Neuronal stem cell (in vitro differentiated cells): ENCODE results near the gene THSD4.

Experiments used
- DNase-seq: peaks from one replicate; pipeline ENCODE4 v3.0.0-alpha.2; 2013; ENCODE audit warnings: low spot score
- H2AFZ ChIP-seq: one replicate; pipeline ENCODE4 v1.6.1; 2013; ENCODE audit warnings: mild to moderate bottlenecking, low read length, inconsistent platforms
- H2AK5ac ChIP-seq: 2 replicates; pipeline ENCODE4 v1.6.1; 2013; ENCODE audit warnings: low read depth, mild to moderate bottlenecking, inconsistent platforms, low read length, moderate library complexity, mixed read lengths
- H2BK120ac ChIP-seq: 2 replicates; pipeline ENCODE4 v1.6.1; 2013; ENCODE audit warnings: low read depth, mild to moderate bottlenecking, inconsistent platforms, low read length, moderate library complexity, mixed read lengths
- H2BK12ac ChIP-seq: one replicate; pipeline ENCODE4 v1.6.1; 2013; ENCODE audit warnings: low read length, inconsistent platforms
- H2BK15ac ChIP-seq: 2 replicates; pipeline ENCODE4 v1.6.1; 2013; ENCODE audit warnings: mild to moderate bottlenecking, low read length, inconsistent platforms, mixed read lengths
- H2BK5ac ChIP-seq: one replicate; pipeline ENCODE4 v1.6.1; 2013; ENCODE audit warnings: inconsistent platforms, mild to moderate bottlenecking, low read length, moderate library complexity
- H3K14ac ChIP-seq: one replicate; pipeline ENCODE4 v1.6.1; 2013; ENCODE audit warnings: low read length, inconsistent platforms
- H3K18ac ChIP-seq: 2 replicates; pipeline ENCODE4 v1.6.1; 2013; ENCODE audit warnings: low read length, inconsistent platforms
- H3K23ac ChIP-seq: 2 replicates; pipeline ENCODE4 v1.6.1; 2013; ENCODE audit warnings: low read depth, mild to moderate bottlenecking, mixed read lengths, low read length, inconsistent platforms; ENCODE audit not compliant: poor library complexity
- H3K27ac ChIP-seq: replicated peaks from 3 replicates; pipeline ENCODE4 v1.5.1; 2013; ENCODE audit warnings: low read length, inconsistent platforms
- H3K27me3 ChIP-seq, 3 experiments: 2 replicates each; pipeline ENCODE4 v1.6.1; 2013; ENCODE audit warnings: low read length in 3 of 3, mild to moderate bottlenecking in 2 of 3, inconsistent platforms in 1 of 3, low read depth in 1 of 3, mixed read lengths in 1 of 3, moderate library complexity in 1 of 3; ENCODE audit not compliant: control insufficient read depth in 3 of 3, insufficient read depth in 3 of 3
- H3K36me3 ChIP-seq, 2 donors: replicated peaks in 1 of 2; 2 replicates each; pipeline ENCODE4 v1.6.1; 2013; ENCODE audit warnings: low read length in 2 of 2; ENCODE audit not compliant: control insufficient read depth in 2 of 2, insufficient read depth in 2 of 2
- H3K4ac ChIP-seq: 2 replicates; pipeline ENCODE4 v1.6.1; 2013; ENCODE audit warnings: inconsistent platforms, mild to moderate bottlenecking, low read length, moderate library complexity
- H3K4me1 ChIP-seq, 2 donors: 1 replicate in 1 of 2; 2 replicates in 1 of 2; pipeline ENCODE4 v1.6.1; 2013; ENCODE audit warnings: low read length in 2 of 2, low read depth in 1 of 2; ENCODE audit not compliant: control insufficient read depth in 2 of 2, insufficient read depth in 1 of 2
- H3K4me2 ChIP-seq: one replicate; pipeline ENCODE4 v1.6.1; 2013; ENCODE audit warnings: mild to moderate bottlenecking, low read length, inconsistent platforms; ENCODE audit not compliant: insufficient read depth, poor library complexity, severe bottlenecking
- H3K4me3 ChIP-seq, 2 donors: 2 replicates each; pipeline ENCODE4 v1.5.1; 2013; ENCODE audit warnings: low read length in 2 of 2, mild to moderate bottlenecking in 2 of 2, inconsistent platforms in 1 of 2, moderate library complexity in 1 of 2
- H3K79me1 ChIP-seq: one replicate; pipeline ENCODE4 v1.6.1; 2013; ENCODE audit warnings: low read depth, mild to moderate bottlenecking, inconsistent platforms, low read length, moderate library complexity
- H3K9ac ChIP-seq: one replicate; pipeline ENCODE4 v1.6.1; 2013; ENCODE audit warnings: mild to moderate bottlenecking, low read depth, low read length, inconsistent platforms; ENCODE audit not compliant: poor library complexity
- H3K9me3 ChIP-seq, 2 donors: replicated peaks in 1 of 2; 2 replicates each; pipeline versions ENCODE3 to v1.6.1; 2013; ENCODE audit warnings: low read length in 2 of 2, mild to moderate bottlenecking in 2 of 2, inconsistent platforms in 1 of 2, low read depth in 1 of 2, mixed read lengths in 1 of 2, moderate library complexity in 1 of 2; ENCODE audit not compliant: control insufficient read depth in 2 of 2, insufficient read depth in 1 of 2
- H4K8ac ChIP-seq: one replicate; pipeline ENCODE4 v1.6.1; 2013; ENCODE audit warnings: low read depth, mild to moderate bottlenecking, inconsistent platforms, low read length, moderate library complexity
- H4K91ac ChIP-seq: one replicate; pipeline ENCODE4 v1.6.1; 2013; ENCODE audit warnings: low read length, low read depth, mild to moderate bottlenecking, inconsistent platforms; ENCODE audit not compliant: poor library complexity
- WGBS, 2 donors: extraction: QIAGEN DNeasy Blood & Tissue Kit; methylation state at CpG; one replicate each; pipeline ENCODE4 v1.1.7; 2013; ENCODE audit warnings: missing lambda C conversion rate in 2 of 2, mixed read lengths in 1 of 2; ENCODE audit not compliant: insufficient read length in 2 of 2, insufficient replicate concordance in 1 of 2; ENCODE audit errors: extremely low coverage in 2 of 2; 5-methylcytosine and 5-hydroxymethylcytosine counted together

Gene THSD4

GRCh38 chr15:71072423-71072822, 42.8 kb upstream of the THSD4 start:
- H3K27me3 ChIP-seq = no peaks in the 10 kb centered on the region
- no peak overlapping the region for H4K8ac ChIP-seq
- no peak overlapping the region for H3K14ac ChIP-seq
- H2BK15ac ChIP-seq = no peak overlapping the region
- no peak overlapping the region for H2BK12ac ChIP-seq
- H2BK120ac ChIP-seq = no peak overlapping the region
- H3K9ac ChIP-seq = no peak overlapping the region
- no peak overlapping the region for H3K27ac ChIP-seq
- no peak overlapping the region for H2AK5ac ChIP-seq
- no peak for DNase-seq
- H4K91ac ChIP-seq = no peak overlapping the region
- no peaks in the 10 kb centered on the region for H3K4me1 ChIP-seq
- H3K36me3 ChIP-seq = no peaks in the 10 kb centered on the region
- no peak overlapping the region for H3K23ac ChIP-seq
- H3K18ac ChIP-seq = no peak overlapping the region
- no CpG with 5 or more reads among the region's 6 CpGs for WGBS, 2 donors
- H3K4me2 ChIP-seq = no peak overlapping the region
- H3K4ac ChIP-seq = no peak overlapping the region
- peaks cover 0 to 2% of the 10 kb centered on the region in 2 donors for H3K9me3 ChIP-seq
- no peaks in the 10 kb centered on the region for H3K79me1 ChIP-seq
- H2BK5ac ChIP-seq = no peak overlapping the region
- no peak overlapping the region for H3K4me3 ChIP-seq
- no peak overlapping the region for H2AFZ ChIP-seq

GRCh38 chr15:71078506-71079207, 36.6 kb upstream of the THSD4 start:
- no peaks in the 10 kb centered on the region for H3K27me3 ChIP-seq

DNA sequence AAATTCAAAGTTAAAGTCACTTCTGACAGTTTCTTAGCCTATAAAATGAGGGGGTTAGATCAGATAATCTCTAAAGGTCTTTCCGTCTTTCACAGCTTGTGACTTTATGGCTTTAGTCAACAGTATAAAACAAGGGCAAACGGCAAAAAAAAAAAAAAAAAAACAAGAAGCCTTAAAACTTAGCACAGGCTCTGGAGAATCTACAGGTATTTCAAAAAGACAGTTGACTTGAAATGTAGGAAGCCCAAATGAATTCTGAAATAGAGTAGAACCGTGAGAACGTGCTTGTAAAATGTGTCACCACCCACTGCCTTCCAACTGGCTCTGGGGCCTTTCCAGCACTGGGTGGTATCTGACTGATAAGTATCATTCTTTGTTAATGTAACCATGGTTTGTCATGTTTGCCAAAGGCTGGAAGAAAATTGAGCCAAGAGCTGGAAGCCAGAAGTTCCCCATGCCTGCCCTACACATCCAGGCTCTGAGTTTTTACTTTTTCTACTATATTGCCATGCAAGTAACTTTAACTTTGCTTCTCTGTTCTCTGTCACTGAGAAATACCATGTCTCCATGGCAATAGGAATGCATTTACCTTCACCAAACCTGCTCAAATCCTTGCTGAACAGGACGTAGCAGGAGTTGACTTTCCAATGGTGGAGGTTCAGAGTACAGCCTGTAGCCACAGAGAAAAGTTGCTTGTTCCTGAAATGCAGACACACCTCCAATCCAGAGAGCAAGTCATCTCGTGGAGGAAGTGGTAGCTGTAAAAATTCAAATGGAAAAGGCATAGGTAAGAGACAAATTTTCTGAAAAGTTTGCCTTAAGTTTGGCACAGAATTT, 35.8 kb upstream of the THSD4 start:
- no peaks in the 10 kb centered on the region for H3K27me3 ChIP-seq
- H3K9ac ChIP-seq = no peak overlapping the region
- H2AK5ac ChIP-seq = no peak overlapping the region
- H3K4ac ChIP-seq = no peak overlapping the region
- peaks cover 0 to 2% of the 10 kb centered on the region in 2 donors for H3K9me3 ChIP-seq
- H2BK5ac ChIP-seq = no peak overlapping the region
- no peak overlapping the region for H2BK12ac ChIP-seq
- no peaks in the 10 kb centered on the region for H3K4me1 ChIP-seq
- no peak overlapping the region for H3K27ac ChIP-seq
- no peak overlapping the region for H3K14ac ChIP-seq
- H2BK120ac ChIP-seq = no peak overlapping the region
- no peak overlapping the region for H3K18ac ChIP-seq
- DNase-seq = no peak
- no peaks in the 10 kb centered on the region for H3K79me1 ChIP-seq
- no peak overlapping the region for H4K8ac ChIP-seq
- no peaks in the 10 kb centered on the region for H3K36me3 ChIP-seq
- H2AFZ ChIP-seq = no peak overlapping the region
- no peak overlapping the region for H3K4me3 ChIP-seq
- H4K91ac ChIP-seq = no peak overlapping the region
- H3K4me2 ChIP-seq = no peak overlapping the region
- no CpG with 5 or more reads among the region's 6 CpGs for whole genome bisulfite sequencing, 2 donors
- H3K23ac ChIP-seq = no peak overlapping the region
- no peak overlapping the region for H2BK15ac ChIP-seq

More at GRCh38 chr15:71078506-71079207, 36.6 kb upstream of the THSD4 start:
- DNase-seq = no peak
- Histone ChIP-seq H2AFZ (no peak overlapping the region), H3K9me3 (peaks cover 0 to 2% of the 10 kb centered on the region in 2 donors), H2BK5ac (no peak overlapping the region), H3K9ac (no peak overlapping the region), H4K91ac (no peak overlapping the region), H3K36me3 (no peaks in the 10 kb centered on the region), H4K8ac (no peak overlapping the region), H3K18ac (no peak overlapping the region), H2BK12ac (no peak overlapping the region), H3K14ac (no peak overlapping the region), H3K79me1 (no peaks in the 10 kb centered on the region), H3K4me2 (no peak overlapping the region), H3K4me1 (no peaks in the 10 kb centered on the region), H3K4me3 (no peak overlapping the region), H2BK15ac (no peak overlapping the region), H3K23ac (no peak overlapping the region), H2BK120ac (no peak overlapping the region), H2AK5ac (no peak overlapping the region), H3K4ac (no peak overlapping the region), H3K27ac (no peak overlapping the region)
- no CpG with 5 or more reads among the region's 6 CpGs for WGBS, 2 donors

DNA sequence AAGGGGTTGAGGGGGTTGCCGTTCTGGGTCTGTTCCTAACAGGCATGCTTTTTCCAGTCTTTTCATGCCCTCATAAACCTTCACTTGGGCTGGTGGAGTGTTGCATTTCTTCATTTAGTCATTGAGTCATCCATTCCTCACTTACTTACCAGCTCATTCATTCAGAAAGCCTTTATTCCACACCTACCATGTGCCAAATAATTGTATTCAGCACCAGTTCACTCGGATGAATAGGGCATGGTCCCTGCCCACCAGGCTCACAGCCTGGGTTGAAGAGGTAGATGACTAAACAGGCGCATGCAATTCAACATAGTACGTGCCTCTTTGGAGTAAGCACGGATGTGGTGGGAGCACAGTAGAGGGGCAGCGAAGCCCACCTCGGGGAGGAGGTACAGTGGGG, 35.1 kb upstream of the THSD4 start:
- Histone ChIP-seq H2AFZ (no peak overlapping the region), H2BK12ac (no peak overlapping the region), H3K4me3 (no peak overlapping the region), H3K4me2 (no peak overlapping the region), H3K23ac (no peak overlapping the region), H2AK5ac (no peak overlapping the region), H2BK120ac (no peak overlapping the region), H4K91ac (no peak overlapping the region), H3K4ac (no peak overlapping the region), H3K27ac (no peak overlapping the region), H3K9me3 (peaks cover 0 to 2% of the 10 kb centered on the region in 2 donors), H3K14ac (no peak overlapping the region), H2BK5ac (no peak overlapping the region), H2BK15ac (no peak overlapping the region), H3K36me3 (no peaks in the 10 kb centered on the region), H3K27me3 (no peaks in the 10 kb centered on the region), H4K8ac (no peak overlapping the region), H3K18ac (no peak overlapping the region), H3K9ac (no peak overlapping the region), H3K79me1 (no peaks in the 10 kb centered on the region), H3K4me1 (no peaks in the 10 kb centered on the region)
- WGBS, 2 donors = no CpG with 5 or more reads among the region's 7 CpGs
- DNase-seq = no peak
